ENCODE results near the gene RBMS1.

Gene RBMS1

GRCh38 chr2:160294339-160294803, 199.2 kb downstream of the RBMS1 start:
- peak in 1 of 2 donors; percentile 8 for DNase-seq

- DNase-seq = no peak
Measured at GRCh38 chr2:160293391-160294091, 200.1 kb downstream of the RBMS1 start.

- DNase-seq = no peak
Measured at GRCh38 chr2:160292225-160292624, 201.4 kb downstream of the RBMS1 start.

- DNase-seq = no peak
Measured at GRCh38 chr2:160291382-160291781, 202.2 kb downstream of the RBMS1 start.

GRCh38 chr2:160290598-160290997, 203.0 kb downstream of the RBMS1 start:
- no peak for DNase-seq

GRCh38 chr2:160289831-160290230, 203.8 kb downstream of the RBMS1 start:
- DNase-seq = no peak

GRCh38 chr2:160289126-160289525, 204.5 kb downstream of the RBMS1 start:
- no peak for DNase-seq

GRCh38 chr2:160288324-160288723, 205.3 kb downstream of the RBMS1 start:
- no peak for DNase-seq

GRCh38 chr2:160287476-160287875, 206.1 kb downstream of the RBMS1 start:
- DNase-seq = no peak

GRCh38 chr2:160286551-160286950, 207.1 kb downstream of the RBMS1 start:
- DNase-seq = no peak

GRCh38 chr2:160283675-160284074, 209.9 kb downstream of the RBMS1 start:
- no peak for DNase-seq

GRCh38 chr2:160282063-160282580, 211.5 kb downstream of the RBMS1 start:
- no peak for DNase-seq

- DNase-seq = no peak
Measured at GRCh38 chr2:160281213-160281612, 212.4 kb downstream of the RBMS1 start.

- peak in 1 of 2 donors; percentile 29 for DNase-seq
Measured at GRCh38 chr2:160279813-160280465, 213.7 kb downstream of the RBMS1 start.

GRCh38 chr2:160278879-160279177, 214.8 kb downstream of the RBMS1 start:
- no peak for DNase-seq

GRCh38 chr2:160278101-160278878, 215.3 kb downstream of the RBMS1 start:
- no peak for DNase-seq

- no peak for DNase-seq
Measured at GRCh38 chr2:160277151-160277550, 216.5 kb downstream of the RBMS1 start.

- DNase-seq = no peak
Measured at GRCh38 chr2:160275656-160276055, 218.0 kb downstream of the RBMS1 start.

GRCh38 chr2:160271171-160272086, 222.2 kb downstream of the RBMS1 start:
- DNase-seq = no peak

GRCh38 chr2:160270571-160271113, 223.0 kb downstream of the RBMS1 start:
- no peak for DNase-seq

GRCh38 chr2:160269803-160270570, 223.6 kb downstream of the RBMS1 start:
- peak; percentile 62 to 66 for DNase-seq
